GM18873 (cell line): Measurements from ENCODE around the gene RANBP17.
"Not testable (repeated sequence)": the region's sequence is repeated elsewhere in the genome, so short reads cannot be mapped to it uniquely, and the experiment has no call there.

Experiments used
- ATAC-seq: cut with Tn5 transposase; IDR thresholded peaks from one replicate; pipeline ENCODE4 v1.9.1; 2021; ENCODE audit warnings: mild to moderate bottlenecking, moderate library complexity, moderate number of reproducible peaks; ENCODE audit not compliant: unreplicated experiment, low FRiP score

RANBP17 gene

GRCh38 chr5:170863646-170864045, 1.8 kb downstream of the RANBP17 start:
- no peak for ATAC-seq

- ATAC-seq, result peak; percentile 72
Measured at GRCh38 chr5:170865622-170866021, 3.8 kb downstream of the RANBP17 start.

GRCh38 chr5:170867825-170868224, 6.0 kb downstream of the RANBP17 start:
- ATAC-seq, result no peak

DNA sequence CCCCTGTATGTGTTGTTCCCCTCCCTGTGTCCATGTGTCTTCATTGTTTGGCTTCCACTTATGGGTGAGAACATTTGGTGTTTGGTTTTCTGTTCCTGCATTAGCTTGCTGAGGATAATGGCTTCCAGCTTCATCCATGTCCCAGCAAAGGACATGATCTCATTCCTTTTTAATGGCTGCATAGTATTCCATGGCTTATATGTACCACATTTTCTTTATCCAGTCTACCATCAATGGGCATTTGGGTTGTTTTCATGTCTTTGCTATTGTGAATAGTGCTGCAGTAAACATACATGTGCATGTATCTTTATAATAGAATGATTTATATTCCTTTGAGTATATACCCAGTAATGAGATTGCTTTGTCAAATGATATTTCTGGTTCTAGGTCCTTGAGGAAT, 8.6 kb downstream of the RANBP17 start:
- not testable (repeated sequence) for ATAC-seq

DNA sequence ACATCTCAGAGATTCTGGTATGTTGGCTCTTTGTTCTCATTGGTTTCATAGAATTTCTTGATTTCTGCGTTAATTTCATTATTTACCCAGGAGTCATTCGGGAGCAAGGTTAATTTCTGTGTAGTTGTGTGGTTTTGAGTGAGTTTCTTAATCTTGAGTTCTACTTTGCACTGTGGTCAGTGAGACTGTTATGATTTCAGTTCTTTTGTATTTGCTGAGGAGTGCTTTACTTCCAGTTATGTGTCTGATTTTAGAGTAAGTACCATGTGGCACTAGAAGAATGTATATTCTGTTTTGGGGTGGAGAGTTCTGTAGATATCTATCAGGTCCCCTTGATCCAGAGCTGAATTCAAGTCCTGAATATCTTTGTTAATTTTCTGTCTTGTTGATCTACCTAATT, 12.2 kb downstream of the RANBP17 start:
- no peak for ATAC-seq

DNA sequence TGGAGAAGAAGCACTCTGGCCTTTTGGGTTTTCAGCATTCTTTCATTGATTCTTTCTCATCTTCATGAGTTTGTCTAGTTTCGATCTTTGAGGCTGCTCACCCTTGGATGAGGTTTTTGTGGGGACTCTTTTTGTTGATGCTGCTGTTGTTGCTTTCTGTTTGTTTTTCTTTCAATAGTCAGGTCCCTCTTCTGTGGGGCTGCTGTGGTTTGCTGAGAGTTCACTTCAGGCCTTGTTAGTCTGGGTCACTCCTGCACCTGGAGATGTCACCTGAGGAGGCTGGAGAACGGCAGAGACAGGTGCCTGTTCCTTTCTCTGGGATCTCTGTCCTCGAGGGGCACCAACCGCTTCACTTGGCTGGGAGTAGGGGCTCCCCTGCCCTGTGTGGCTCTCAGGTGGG, 14.0 kb downstream of the RANBP17 start:
- ATAC-seq, result no peak

DNA sequence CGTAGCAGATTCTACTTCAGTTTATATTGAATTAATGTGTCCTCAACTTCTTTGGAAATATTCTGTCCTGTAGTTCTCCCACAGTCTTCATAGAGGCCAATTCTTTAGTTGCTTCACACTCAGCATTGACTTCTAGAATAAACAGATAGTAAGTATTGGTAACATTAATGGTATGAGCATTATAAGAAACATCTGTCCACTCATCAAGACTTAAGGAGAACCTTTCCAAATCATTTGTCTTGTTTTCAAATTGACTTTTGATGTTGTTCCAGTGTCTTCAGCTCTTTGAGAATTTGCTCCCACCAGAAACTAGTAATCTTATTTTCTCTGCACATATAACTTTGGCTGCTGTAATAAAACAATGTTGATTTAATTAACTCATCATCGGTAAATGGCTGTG, 18.3 kb downstream of the RANBP17 start:
- no peak for ATAC-seq

- no peak for ATAC-seq
Measured at GRCh38 chr5:170882345-170882744, 20.5 kb downstream of the RANBP17 start.

- ATAC-seq, result no peak
Measured at GRCh38 chr5:170885256-170885655, 23.4 kb downstream of the RANBP17 start.

DNA sequence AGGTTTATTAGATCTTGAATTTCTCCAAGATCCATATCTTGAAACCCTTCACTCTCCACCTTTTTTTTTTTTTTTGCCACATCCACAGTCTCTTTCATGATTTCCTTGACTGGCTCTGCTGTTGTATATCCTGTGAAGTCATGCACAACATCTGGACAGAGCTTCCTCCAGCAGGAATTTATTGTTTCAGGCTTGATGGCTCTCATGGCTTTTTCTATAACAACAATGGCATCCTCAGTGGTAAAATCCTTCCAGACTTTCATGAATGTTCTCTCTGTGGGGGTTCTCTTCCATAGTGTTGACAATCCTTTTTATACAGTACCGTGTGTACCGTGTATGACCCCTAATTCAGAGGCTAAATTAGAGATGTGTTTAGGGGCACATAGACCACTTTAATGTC, 24.0 kb downstream of the RANBP17 start:
- no peak for ATAC-seq

GRCh38 chr5:170886210-170886894, 24.5 kb downstream of the RANBP17 start:
- ATAC-seq, result no peak

DNA sequence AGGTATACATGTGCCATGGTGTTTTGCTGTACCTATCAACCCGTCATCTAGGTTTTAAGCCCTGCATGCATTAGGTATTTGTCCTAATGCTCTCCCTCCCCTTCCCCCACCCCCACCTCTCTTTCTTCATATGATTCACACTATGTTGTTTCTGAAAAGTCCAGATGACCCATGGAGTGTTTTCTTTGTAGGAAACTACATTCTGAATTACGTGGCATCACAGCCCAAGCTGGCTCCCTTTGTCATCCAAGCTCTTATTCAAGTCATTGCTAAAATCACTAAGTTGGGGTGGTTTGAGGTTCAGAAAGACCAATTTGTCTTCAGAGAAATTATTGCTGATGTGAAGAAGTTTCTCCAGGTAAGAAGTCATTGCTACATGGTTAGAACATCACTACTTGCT, 30.4 kb downstream of the RANBP17 start:
- no peak for ATAC-seq

DNA sequence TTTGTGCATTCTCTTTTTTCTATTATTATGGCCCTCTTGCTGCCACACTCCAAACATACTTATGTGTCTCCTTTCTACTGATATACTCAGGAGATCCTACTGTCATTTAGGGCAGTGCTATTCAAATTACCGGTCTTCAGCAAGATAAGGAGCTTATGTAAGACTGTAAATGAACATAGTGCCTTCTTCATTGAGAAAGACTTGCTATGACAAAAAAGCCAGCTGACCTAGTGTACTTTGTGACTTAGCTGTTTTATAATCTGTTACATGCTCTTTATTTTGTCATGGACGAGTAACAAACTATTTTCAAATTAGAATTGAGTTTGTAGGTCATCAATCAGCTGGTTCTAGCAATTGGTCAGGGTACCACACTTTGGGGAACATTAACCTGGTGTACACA, 32.8 kb downstream of the RANBP17 start:
- ATAC-seq, result no peak

DNA sequence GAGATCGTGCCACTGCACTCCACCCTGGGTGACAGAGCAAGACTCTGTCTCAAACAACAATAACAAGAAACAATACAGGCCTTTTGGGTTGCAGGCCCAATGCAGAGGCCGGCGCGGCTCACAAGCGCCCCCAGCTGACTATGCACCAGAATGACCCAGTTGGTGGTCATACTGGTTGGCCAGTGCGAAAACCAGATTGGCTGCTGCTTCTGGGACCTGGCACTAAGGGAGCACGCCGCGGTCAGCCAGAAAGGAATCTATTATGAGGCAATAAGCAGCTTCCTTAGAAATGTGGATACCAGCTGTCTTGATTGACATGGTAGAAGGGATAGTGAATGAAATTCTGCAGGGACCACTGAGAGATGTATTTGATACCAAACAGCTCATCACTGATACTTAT, 35.0 kb downstream of the RANBP17 start:
- ATAC-seq, result no peak

DNA sequence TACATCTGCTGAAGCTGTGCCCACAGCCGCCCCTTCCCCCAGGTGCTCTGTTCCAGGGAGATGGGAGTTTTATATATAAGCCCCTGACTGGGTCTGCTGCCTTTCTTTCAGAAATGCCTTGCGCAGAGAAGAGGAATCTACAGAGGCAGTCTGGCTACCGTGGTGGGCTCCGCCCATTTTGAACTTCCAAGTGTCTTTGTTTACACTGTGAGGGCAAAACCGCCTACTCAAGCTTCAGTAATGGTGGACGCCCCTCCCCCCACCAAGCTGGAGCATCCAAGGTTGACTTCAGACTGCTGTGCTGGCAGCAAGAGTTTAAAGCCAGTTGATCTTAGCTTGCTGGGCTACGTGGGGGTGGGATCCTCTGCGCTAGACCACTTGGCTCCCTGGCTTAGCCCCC, 41.3 kb downstream of the RANBP17 start:
- no peak for ATAC-seq

DNA sequence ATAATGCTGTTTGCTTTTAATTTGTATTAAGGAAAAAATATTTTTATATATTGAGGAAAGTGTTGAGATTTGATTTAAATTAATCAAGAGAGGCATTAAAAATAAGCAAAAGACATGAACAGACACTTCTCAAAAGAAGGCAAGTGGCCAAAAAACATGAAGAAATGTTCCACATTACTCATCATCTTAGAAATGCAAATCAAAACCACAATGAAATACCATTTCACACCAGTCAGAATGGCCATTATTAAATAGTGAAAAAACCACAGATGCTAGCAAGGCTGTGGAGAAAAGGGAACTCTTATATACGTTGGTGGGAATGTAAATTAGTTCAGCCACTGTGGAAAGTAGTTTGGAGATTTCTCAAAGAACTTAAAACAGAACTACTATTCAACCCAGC, 45.9 kb downstream of the RANBP17 start:
- ATAC-seq, result no peak

- no peak for ATAC-seq
Measured at GRCh38 chr5:170913573-170913972, 51.8 kb downstream of the RANBP17 start.

GRCh38 chr5:170917113-170917512, 55.3 kb downstream of the RANBP17 start:
- no peak for ATAC-seq

GRCh38 chr5:170920196-170920595, 58.4 kb downstream of the RANBP17 start:
- ATAC-seq, result no peak

DNA sequence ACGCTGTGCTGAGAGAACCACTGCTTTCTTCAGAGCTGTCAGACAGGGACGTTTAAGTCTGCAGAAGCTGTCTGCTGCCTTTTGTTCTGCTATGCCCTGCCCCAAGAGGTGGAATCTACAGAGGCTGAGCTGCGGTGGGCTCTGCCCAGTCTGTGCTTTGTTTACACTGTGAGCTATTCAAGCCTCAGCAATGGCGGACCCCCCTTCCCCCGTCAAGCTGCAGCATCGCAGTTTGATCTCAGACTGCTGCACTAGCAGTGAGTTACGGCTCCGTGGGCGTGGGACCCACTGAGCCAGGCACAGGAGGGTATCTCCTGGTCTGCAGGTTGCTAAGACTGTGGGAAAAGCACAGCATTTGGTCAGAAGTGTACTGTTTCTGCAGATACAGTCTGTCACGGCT, 60.5 kb downstream of the RANBP17 start:
- ATAC-seq, result not testable (repeated sequence)

DNA sequence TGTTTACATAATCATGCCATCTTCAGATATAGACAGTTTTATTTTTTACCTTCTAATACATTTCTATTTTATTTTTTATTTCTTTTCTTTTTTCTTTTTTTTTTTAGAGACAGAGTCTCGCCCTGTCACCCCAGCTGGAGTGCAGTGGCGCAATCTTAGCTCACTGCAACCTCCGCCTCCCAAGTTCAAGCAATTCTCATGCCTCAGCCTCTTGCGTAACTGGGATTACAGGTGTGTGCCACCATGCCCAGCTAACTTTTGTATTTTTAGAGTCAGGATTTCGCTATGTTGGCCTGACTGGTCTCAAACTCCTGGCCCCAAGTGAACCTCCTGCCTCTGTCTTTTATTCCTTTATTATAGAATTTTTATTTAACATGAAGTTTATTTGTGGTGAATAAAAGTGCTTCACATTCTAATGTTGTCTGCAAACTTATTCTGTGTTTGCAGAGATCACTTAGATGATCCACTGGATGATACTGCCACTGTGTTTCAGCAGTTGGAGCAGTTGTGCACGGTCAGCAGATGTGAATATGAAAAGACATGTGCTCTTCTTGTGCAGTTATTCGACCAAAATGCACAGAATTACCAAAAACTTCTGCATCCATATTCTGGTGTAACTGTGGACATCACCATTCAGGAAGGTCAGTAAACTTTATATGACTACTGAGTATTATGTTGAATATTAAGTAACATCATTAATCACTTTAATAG, 62.2 kb downstream of the RANBP17 start:
- ATAC-seq, result no peak

GRCh38 chr5:170935534-170936218, 73.9 kb downstream of the RANBP17 start:
- ATAC-seq, result not testable (repeated sequence)
